Cortex of kidney (tissue), 1 donor: ENCODE results near the gene GRIN2A.
"Not testable (repeated sequence)": the region's sequence is repeated elsewhere in the genome, so short reads cannot be mapped to it uniquely, and the experiment has no call there.

Experiments
- DNase-seq: peaks from one replicate; lab custom pipeline; 2025; lab: John Stamatoyannopoulos, UW

Gene GRIN2A

DNA sequence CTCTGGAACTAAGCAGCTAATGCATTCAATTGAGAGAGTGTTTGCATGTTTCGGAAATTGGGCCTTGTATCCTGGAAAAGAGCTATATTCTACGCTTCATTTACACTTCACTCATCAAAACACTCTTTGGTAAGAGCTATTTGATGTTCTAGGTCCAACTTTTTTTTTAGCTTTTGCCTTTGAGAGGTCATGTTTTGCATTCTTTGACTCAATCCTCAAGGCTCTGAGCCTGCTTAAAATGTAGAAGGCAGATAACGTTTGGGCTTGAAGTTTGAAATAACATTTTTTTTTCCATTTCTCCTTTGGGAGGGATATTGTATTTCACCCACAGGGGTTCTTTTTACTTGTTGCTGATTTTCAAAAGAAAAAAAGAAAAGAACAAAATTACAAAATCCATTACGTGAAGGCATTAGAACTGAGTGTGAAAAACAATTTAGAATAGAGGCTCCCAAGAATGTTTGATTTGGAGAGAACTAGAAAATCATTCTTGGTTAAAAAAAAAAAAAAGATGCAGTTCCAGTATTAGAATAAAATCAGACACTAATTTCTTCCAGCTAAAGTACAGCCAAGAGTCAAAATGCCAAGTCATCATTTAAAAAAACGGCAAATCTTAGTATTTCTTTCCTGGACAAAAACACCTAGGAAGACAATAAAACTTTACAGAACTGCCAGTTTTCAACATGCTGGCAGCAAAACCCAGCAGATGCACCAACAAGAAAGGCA is 268.5 kb downstream of the GRIN2A start:
- DNase-seq = no peak

DNA sequence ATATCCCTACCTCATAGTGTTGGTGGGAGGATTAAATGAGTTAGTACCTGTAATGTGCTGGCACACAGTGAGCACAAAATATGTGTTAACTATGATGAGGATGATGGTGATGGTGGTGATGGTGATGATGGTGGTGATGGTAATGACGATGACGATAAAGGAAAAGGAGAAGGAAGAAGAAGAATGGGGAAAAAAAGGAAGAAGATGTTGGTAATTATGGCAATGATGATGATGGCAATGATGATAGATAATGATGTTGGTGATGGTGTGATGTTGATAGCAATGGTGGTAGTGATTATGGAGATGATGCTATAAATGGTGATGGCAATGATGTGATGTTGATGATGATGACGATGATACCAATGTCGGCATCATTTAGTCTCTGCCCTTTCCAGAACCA is 270.2 kb downstream of the GRIN2A start:
- no peak for DNase-seq

DNA sequence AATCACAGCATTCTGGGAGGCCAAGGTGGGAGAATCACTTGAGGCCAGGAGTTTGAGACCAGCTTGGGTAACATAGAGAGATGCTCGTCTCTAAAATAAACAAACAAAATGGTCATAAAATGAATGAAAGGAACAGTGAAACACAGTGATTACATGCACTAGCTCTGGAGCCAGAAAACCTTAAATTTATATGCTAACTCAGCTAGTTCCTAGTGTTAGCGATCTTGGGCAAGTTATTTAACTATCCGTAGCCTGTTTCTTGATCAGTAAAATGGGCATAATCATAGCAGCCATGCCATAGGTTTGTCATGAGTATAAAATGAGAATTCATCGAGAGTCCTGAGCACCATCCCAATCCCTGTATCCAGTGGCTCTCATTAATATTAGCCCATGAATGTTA is 271.0 kb downstream of the GRIN2A start:
- no peak for DNase-seq

DNA sequence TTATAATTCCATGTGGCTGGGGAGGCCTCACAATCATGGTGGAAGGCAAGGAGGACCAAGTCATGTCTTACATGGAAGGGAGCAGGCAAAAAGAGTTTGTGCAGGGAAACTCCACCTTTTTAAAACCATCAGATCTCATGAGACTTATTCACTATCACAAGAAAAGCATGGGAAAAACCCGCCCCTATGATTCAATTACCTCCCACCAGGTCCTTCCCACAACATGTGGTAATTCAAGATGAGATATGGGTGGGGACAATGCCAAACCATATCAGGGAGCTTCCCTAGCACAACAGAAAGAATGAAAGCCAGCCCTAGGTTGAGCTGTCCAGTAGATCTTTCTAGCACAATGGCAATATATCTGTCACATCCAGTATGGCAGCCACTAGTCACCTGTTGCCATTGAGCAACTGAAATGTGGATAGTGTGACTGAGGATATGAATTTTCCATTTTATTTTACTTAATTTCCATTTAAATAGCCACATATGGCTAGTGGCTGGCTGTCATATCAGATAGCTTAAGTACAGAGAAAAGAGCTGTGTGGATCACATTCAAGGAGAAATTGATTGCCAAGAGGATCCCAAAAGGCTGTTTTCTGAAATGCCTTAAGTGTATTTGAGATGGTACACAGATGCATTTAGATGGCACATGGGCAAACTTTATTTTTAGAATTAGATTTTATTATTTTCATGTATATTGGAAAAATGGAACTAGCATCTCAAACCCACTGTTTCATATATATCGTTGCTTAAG is 273.0 kb downstream of the GRIN2A start:
- DNase-seq = no peak

DNA sequence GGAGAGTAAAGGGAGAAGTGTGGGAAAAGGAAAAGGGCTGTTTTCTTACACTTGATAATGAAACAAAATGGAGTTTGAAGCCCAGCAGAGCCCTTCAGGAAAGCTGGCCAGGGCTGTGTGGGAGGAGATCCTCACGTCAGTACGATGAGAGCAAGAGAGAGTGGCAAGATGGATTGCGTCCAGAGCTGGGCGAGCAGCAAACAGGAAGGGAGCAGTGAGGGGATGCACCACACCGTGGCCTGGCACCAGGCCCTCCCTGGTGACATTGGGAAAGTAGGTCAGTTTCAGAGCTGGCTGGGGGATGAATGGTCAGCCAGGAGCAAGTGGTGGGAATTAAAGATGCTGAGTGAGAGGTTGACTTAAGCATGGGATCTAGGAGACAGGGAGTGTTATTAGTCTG is 273.6 kb downstream of the GRIN2A start:
- DNase-seq = no peak

DNA sequence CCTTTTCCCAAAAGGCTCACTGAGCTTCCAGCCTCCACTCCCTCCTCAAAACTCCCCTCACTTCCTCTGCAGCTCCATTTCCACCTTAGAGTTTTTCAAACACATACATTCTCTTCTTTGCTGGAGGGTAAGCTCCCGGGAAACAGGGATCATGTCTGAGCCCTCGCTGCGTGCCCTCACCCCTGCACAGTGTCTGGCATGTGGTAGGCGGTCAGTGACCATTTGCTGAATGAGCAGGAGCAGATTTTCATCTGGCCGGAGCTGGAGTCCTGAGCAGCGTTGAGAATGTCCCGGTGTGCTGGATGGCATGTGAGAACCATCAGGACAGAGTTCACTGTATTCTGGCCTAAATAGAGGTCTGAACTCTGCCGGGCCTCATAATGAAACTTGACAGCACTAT is 274.5 kb downstream of the GRIN2A start:
- DNase-seq = no peak

DNA sequence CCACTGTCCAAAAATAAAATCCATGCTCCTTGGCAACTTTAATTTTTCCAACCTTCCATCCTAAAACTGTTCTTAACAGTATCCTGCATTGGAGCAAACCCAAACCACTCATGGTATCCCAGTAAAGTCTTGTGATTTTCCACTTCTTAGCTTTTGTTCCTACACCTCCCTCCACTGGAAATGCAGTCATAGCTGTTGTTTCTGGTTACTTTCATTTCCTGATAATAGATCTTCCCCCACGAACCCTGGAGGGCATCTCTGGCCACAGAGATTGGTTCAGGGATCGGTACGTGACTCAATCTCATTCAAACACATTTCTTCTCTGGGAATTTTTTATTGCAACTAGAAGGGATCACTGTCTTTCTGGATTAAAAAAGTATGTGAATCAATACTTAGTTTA is 276.0 kb downstream of the GRIN2A start:
- no peak for DNase-seq

DNA sequence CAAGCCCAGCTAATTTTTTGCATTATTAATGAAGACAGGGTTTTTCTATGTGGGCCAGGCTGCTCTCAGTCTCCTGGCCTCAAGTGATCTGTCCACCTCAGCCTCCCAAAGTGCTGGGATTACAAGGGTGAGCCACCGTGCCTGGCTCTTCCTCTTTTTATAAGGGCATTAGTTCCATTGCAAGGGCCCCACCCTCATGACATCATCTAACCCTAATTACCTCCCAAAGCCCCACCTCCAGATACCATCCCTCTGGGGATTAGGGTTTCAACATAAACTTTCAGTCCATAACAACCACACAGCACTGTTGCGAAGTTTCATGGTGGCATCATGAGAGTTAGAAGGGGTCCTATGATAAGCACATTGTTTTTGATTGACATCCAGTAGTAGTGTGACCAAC is 277.7 kb downstream of the GRIN2A start:
- DNase-seq = no peak

DNA sequence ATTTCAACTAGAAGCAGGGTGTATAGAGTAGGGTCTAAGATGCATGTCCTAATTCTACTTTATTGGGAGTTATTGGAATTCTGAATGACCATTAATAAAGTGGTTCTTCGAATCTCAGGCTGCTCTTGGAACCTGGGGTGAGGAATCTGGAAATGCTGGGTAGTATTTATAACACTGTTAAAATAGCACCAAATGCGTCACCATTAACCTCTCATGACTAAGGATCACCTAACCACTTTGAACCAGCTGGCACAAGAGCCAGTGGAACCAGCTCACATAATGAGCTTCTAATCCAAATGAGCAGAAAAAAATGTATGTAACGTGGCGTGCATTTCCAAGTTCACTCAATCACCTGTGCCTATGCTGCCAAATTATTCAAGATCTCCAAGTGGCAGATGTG is 281.7 kb downstream of the GRIN2A start:
- DNase-seq = no peak

DNA sequence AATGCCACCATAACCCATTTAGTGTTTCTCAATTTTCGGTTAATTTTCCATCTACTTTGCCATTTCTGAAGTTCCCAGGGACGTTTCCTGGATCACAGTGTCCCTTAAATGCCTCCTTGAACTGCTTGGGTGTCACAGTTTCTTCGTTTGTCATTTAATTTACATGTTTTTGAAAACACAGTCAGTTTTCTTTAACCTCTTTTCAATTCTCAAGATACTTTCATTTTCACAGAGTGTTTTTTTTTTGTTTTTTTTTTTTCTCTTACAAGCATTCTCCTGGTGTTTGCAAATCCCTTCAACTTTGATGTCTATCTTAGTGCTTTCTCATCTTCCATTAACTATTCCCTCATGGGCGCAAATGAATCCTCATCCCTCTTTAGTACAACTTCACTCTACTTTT is 283.7 kb downstream of the GRIN2A start:
- DNase-seq = no peak

DNA sequence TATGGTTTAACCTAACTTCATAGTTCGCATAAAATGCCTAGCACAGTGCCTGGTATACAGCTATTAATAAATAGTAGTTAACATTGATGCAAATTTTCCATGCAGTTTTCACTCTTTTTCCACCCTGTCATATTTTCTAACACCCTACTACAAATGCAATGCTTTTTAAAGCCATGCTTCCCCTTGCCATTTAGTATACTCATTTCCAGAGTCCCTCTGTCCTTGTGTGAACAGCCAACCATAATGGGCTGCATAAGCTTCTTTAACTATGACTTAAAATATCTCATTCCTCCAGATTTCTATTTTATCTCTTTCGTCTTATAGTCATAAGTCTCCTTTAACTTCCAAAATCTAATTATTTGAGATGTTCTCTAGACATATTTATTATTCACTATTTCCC is 284.1 kb downstream of the GRIN2A start:
- DNase-seq = no peak

DNA sequence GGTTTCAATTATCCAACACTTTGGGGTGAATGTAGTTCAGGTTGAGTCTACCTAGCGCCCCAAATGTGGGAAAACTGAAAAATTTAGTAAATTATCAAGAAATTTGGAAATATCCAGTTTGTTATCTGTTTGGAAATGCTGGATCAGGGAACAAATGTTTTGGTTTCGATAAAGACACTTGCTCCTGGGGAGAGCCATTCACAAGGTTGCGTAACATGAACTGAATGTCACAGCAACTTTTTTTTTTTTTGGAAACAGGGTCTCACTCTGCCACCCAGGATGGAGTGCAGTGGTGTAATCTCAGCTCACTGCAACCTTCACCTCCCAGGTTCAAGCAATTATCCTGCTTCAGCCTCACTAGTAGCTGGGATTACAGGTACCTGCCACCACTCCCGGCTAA is 286.4 kb downstream of the GRIN2A start:
- DNase-seq = no peak

DNA sequence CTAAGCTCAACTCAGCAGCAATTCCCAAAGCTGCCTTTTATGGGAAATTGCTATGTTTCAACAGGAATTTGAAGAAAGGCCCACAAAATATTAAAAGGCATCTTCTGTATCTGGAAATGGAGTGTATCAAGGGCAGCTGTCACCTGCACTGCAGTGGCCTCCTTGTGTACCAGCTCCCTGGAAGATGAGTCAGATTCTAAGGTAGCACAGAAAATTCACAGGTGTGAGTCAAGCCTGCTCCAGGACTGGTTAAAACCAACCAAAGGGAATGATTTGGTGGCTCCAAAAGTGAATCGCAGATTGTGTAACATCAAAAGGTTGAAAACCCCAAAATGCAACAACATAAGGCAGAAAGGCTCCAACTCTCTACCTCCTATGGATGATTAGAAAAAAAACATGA is 296.4 kb downstream of the GRIN2A start:
- DNase-seq = no peak

DNA sequence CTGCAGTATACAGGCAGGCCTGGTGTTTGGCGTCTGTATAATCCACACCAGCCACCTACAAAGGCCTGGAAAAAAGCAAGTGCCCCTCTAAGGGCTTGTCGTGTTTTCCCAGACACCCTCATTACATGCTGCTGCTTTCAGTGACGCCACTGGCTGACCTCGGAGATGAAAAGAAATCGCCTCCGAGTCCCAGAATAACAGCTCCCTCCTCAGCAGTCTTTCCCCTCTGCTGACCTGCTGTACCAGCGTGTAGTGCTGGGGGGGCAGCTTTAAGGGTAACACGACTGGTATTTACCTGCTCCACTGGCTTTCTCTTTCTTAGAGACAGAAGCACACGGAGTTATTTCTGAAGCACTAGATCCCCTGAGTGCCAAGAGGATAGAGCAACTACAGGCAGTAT is 296.8 kb downstream of the GRIN2A start:
- no peak for DNase-seq

DNA sequence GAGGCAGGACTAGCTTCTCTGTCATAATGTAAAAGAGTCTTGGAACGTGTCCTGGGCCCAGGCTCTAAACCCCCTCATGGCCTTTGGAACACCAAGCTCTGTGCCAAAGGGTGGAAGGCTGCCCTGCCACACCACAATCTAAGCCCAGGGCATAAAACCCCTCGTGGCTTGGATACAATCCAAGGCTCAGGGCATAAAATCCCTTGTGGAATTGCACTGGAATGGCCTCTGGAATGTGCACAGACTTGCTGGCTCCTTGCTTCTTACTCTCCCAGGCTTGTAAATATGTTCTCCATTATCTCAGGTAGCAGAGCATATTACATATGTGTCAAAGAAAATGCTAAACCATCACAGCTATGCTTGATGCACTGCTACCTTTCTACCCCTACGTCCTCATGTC is 306.2 kb downstream of the GRIN2A start:
- DNase-seq = not testable (repeated sequence)

DNA sequence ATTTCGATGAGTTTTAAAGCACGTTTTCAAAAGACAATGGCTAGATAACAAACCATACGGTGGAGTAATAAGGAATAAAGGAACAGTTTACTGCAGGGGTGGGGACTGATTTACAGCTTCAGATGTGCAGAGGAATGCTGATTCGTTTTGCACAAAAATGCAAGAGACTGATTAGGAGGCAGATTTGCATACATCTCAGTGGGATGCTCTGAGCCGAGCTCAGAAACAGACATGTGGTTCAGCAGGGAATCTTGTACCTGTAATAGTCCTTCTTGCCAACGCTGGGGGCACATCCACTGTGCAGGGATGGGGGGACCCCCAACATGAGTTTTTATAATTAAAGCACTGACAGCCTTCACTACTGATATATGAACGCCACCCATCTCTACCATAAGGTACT is 308.0 kb downstream of the GRIN2A start:
- no peak for DNase-seq

DNA sequence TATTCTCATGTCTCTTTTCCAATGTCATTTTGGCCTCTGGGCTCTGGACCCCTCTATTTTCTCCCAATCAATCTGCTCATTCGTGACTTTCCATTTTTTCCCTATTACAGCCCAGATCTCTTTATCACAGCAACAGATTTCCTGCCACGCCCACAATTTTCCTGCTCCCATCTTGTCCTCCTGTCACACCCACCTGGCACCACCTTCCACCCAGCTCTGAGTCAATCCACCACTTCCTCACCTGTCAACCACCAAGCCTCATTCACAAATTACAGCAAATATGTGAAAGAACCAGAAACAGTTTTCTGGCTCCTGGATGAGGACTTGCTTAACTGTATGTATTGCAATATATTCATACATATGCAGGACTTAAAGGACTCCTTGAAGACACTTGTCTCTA is 311.3 kb downstream of the GRIN2A start:
- no peak for DNase-seq

DNA sequence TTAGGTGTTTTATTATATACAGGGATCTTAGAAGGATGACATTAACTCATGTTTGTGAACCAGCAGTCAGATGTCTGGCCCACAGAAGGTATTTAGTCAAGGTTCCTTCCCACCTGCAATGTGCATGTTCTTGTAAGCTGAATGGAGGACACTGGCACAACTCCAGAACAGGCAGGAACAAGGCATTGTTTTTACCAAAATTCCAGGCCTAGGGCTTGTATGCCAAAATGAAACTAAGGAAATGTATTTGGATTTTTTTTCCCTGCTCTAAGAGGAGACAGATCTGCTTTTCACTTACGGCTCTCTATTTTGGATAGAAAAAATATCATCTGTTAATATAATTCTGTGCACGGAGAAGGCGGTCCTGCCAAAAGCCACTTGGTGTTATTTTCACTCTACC is 312.5 kb downstream of the GRIN2A start:
- DNase-seq = no peak

DNA sequence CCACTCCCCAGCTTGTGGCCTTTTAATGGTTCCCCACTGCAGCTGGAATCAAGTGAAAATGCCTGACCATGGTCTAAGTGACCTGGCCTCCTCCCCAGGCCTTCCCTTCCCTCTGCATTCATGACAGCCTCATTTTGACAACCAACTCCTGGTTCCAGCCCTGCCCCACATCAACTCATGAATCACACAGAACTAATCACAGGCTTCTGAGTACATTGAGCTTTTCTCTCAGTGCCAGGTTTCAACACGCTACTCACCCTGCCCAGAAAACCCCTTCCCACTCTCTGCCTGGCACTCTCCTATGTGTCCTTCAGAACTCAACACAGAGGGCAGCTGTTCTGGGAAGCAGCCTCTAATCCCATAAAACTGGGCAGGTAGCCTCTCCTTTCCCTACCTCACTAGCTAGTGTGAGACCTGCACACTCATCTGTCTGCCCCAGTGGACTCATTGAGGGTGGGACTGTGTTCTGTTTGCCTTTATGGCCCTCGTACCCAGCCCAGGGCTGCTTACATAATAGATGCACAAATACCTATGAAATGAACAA is 313.6 kb downstream of the GRIN2A start:
- DNase-seq = no peak

DNA sequence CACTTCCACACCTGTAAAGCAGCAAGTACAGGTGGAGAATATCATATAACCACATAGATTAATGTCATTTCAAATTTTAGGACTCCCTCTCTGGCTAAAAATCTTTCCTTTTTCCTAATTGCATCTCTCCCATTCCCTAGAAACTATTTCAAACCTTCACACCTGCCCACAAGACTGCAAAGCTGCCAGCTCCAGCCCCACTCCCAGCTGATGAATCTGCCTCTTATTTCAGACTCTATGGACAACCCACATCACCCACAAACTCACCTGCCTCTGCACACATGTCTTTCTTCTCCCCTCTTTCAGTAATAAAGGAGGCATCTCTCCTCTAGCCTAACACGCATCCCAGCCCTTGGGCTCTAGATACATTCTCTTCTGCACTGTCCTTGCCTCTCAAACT is 315.1 kb downstream of the GRIN2A start:
- DNase-seq = no peak

DNA sequence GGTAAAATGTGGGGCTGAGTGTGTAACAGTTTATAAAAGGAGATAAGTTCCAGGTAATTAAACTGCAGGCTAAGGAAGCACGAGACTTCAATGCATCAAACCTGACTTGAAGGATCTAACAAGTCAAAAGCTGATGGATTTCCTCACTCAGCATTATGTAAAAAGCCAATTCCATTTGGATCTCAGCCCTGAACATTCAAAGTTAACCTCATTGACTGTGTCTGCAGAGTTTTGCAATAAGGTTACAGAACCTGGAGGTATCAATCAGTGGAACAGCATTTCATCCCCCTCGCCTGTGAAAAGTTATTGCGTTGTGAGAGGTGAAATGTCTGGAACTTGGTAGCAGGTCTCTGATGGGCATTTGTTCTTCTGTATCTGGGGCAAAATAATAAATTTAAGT is 317.8 kb downstream of the GRIN2A start:
- DNase-seq = no peak

DNA sequence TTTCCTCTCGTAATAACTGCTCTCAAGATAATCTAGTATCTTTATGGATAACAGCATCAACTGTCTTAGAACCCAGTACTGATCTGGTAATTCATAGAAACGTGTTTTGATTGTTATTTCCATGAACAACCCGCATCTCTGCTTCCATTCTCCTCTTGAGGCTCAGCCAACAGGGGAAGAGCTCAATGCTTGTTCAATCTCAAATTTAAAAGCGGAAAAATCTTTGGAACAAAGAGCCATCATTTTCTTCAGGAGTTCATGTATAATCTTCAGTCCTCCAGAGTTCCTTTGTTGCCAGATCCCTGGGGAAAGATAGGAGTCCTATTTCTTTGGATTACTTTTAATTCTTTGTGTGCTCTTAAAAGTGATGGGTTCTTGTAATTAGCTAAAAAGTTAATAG is 319.9 kb downstream of the GRIN2A start:
- no peak for DNase-seq

DNA sequence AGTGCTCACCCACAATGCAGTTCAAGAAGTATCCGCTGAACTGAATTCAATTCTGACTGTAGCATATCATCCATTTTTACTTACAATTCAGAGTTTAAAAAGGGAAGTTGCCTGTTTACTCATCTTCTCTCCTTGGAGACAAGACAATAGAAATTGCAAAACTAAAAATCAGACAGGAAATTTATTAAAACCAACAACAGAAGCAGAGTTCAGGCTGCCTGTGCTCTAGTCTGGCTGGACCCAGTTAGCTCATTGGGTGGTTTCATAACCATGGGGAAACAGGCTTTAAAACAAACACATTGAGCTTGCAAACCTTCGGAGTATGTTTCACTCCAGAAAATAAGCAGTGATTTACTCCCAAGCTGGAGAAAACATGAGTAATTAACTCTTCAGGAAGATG is 321.4 kb downstream of the GRIN2A start:
- DNase-seq = no peak
